ENCODE data around the gene PLCH1.

- TF ChIP-seq CTCF (optimal IDR thresholded peaks at IDR 0.05 in 1 of 3, IDR thresholded peaks at IDR 0.05 in 1 of 3, conservative IDR thresholded peaks at IDR 0.05 in 1 of 3; ENCODE audit: extremely low read depth in 1 of 3, insufficient read depth in 2 of 3, low read length in 3 of 3) (no peak), EZH2 (IDR thresholded peaks at IDR 0.05; ENCODE audit: low read length) (no peak)
Measured at GRCh38 chr3:155790272-155790925, 45.5 kb upstream of the PLCH1 start.
